HG03196 (cell line): Measurements from ENCODE around the gene YWHAQ.
"Not testable (repeated sequence)": the region's sequence is repeated elsewhere in the genome, so short reads cannot be mapped to it uniquely, and the experiment has no call there.

Experiments
- ATAC-seq: cut with Tn5 transposase; IDR thresholded peaks from one replicate; pipeline ENCODE4 v1.9.1; 2021; ENCODE audit not compliant: unreplicated experiment

The YWHAQ gene

DNA sequence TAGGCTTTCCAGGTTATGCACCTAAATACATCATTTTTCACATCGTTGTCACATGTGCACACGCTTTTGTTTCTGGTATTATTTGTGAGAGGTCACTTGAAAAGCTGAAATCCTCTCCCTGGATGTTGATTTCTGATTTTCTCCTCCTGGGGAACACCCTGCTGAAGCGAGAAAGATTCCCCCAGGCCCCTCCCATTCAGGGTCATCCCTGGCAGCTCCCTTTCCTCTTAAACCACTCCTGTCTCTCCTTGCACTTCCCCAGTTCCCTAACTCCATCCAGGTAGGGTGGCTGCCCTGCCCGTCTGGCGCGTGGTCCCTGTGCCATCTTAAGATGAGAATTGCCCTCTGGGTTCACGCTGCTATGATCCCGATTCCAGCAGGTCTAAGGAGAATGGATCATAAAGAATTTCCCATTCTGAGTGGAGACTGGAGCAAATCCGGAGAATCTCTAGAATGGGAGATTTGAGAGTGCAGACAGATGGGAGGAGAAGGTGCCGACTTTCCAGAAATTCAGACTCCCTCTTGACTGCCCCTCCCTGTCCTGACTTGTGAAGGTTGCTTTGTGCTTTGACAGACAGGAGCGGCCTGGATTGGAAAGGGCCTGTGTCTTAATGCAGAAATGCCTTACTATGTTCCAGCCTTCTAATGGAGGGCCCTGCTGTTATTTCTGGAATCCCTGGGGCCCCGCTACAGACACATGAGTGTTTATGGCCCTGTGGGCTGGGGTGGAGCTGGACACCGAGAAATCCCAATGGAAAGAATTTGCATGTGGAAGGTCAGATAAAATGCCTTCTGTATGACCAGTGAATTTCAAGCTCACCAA lies 1.3 kb upstream of the YWHAQ start:
- no peak for ATAC-seq

DNA sequence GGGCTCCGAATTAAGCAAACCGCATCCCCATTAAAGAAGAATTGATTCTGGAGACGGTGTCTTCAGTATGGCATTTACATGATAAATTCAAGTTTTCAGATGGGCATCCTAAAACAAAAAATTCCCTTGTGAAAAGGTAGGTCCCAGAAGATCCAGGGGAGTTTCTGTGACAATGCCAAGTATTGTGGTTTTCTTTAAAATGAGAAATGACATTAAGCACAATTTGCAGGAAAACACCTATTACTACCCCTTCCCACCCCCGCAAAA lies 689 bp upstream of the YWHAQ start:
- ATAC-seq: no peak

DNA sequence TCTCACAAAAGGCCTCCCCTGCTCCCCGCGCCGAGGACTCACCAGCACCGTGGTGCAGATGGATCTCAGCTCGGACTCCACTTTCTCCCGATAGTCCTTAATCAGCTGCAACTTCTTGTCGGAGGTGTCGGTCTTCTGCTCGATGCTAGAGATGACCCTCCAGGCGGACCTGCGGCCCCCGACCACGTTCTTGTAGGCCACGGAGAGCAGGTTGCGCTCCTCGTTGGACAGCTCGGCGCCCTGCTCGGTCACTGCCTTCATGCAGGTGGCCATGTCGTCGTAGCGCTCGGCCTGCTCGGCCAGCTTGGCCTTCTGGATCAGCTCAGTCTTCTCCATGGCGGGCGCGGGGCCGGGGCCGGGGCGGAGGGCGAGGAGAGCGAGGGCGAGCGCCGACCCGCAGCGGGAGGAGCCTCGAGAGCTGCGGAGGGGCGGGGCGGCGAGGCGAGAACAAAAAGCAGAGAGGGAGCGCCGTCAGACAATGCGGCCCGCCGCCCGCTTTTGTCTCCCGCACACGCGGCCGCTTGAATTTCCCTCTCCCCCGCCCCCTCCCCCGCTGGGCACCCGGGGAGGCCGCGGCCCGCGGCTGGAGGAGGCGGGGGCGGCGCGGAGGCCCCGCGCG lies 571 bp downstream of the YWHAQ start:
- ATAC-seq: peak; percentile 44

DNA sequence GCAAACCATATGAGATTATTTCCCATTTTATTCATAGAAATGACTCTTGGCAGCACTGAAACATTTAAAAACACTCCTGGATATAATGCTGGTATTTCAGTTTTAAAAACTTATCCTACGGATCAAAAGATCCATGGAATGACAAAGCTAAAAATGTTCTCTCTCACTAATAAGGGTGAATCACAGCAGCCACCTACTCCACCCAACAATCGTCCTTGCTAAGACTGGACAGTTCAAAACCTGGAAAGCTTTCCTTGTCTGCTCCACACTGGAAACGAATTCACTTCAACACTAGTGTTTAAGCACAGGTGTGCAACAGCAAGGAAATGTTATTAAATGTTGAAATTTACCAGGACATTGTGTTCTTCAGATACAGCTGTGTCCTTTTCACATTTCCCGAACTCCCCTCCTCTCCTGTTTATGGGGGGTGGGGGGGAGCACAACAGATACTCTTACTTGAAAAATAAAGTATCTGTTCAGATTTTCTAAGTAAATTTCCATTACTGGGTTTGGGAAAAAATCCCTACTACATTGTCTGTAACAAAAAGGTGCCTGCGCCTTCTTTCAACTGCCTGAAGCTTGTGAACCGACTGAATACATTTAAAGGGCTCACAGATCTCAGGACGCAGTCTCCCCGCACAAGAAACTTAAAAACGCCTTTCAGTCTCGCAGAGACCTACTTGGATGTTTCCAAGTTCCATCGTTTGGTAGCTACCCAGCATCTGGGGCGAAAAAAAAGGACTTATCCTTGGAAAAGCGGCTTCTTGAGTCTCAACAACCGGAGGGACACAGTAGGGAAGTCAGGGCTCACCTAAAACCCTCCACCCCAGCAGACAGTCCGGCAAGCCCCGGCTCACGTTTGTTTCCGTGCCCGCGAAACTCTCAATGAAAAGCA lies 1.3 kb downstream of the YWHAQ start:
- ATAC-seq: no peak

DNA sequence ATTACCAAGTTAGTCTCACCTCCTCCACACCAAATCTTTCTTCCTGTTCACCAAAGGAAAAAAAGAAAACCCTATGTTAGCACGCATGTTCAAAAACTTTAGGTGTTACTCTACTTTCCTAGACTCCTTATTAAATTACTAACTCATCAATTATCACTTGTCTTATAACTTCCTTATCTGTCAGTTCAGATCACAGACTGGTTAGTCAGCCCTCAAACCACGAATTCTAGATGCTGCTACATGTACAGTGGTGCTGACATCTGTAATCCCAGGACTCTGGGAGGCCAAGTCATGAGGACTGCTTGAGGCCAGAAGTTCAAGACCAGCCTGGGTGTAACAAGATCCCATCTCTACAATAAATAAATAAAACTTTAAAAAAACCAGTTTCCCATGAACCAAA lies 3.5 kb downstream of the YWHAQ start:
- ATAC-seq: no peak

DNA sequence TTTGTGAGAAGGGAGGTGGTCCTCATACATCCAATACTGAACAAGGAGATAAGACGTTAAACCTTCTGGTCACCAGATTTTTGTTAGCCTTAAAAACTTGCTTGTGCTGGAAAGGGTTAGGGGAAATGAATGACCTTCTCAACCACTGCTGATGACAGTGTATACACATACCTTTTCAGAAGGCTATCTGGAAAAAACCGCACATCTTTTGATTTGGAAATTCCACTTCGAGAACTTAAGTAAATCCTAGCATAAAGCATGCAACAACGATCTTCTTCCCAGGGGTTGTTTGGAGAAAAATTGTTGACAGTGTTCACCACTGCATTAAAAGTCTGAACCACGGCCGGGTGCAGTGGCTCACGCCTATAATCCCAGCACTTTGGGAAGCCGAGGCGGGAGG lies 7.6 kb downstream of the YWHAQ start:
- no peak for ATAC-seq

DNA sequence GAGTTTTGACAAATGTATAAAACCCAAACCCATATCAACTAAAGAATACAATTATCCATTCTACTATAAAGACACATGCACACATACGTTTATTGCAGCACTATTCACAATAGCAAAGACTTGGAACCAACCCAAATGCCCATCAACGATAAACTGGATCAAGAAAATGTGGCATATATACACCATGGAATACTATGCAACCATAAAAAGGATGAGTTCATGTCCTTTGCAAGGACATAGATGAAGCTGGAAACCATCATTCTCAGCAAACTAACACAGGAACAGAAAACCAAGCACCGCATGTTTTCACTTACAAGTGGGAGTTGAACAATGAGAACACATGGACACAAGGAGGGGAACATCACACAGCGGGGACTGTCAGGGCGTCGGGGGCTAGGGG lies 9.1 kb downstream of the YWHAQ start:
- ATAC-seq: not testable (repeated sequence)

DNA sequence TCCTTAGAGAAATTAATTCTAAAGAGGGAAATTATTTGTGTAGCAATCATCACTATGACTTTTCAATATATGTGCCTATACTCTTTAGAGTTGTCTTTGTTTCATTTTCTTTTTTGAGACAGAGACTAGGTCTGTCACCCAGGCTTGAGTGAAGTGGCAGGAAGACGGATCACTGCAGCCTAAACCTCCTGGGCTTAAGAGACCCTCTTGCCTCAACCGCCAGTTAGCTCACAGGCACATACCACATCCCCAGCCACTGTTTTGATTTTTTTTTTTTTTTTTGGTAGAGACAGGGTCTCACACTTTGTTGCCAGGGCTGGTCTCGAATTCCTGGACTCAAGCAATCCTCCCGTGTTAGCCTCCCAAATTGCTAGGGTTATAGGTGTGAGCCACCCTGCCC lies 12.4 kb downstream of the YWHAQ start:
- ATAC-seq: no peak

DNA sequence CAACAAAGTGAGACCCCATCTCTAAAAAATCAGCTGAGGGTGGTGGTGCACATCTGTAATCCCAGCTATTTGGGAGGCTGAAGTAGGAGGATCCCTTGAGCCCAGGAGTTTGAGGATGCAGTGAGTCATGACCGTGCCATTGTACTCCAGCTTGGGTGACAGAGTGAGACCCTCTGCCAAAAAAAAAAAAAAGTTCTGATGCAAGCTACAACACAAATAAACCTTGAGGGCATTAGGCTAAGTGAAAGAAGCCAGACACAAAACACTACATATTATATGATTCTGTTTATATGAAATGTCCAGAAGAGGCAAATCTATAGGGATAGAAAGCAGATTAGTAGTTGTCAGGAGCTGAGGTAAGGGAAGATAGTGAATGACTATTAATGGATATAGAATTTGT lies 13.0 kb downstream of the YWHAQ start:
- ATAC-seq: no peak

DNA sequence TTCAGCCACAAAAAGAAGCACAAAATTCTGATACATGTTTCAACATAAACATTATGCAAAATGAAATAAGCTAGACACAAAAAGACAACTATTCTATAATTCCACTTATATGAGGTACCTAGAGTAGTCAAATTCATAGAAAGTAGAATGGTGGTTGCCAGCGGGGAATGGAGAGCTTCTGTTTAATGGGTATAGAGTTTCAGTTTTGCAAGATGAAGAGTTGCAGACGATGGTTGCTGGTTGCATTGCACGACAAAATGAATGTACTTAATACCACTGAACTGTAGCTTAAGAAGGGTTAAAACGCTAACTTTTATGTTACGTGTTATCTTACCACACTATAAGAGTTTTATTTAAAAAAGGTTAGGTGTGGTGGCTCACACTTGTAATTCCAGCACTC lies 13.5 kb downstream of the YWHAQ start:
- ATAC-seq: no peak

DNA sequence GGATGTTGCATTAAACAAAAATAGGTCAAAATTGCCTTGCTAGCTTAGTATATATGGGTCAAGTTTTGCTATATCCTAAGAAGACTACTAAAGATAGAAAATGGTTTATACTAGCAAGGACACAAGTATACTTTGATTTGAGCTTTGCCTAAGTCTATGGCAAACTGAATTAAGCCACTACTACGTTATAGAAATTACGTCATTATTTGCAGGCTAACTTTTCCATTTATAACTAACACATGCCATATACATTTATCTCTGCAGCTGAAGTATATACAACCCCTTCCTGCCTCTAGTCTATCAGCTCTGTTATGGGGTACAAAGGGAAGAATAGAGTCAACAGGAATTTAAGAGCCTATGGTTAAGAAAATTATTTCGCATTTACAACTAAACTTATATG lies 16.2 kb downstream of the YWHAQ start:
- ATAC-seq: no peak

DNA sequence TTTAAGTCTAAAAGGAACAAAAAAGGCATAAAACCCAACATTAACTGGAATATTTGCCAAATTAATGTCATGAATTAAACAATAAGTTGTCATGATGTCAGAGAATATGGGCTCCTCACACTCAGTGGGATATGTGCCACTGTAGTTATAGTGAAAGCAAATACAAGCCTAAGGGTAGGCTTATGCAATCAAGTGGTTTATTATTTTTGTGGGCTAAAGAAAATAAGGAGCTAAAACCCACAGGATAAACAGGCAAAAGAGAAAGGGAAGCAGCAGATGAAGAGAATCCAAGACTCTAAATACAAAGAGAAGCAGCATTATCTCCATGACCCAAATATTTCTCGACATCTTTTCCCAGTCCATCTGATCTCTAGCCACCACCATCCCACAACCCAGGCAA lies 17.5 kb downstream of the YWHAQ start:
- no peak for ATAC-seq

DNA sequence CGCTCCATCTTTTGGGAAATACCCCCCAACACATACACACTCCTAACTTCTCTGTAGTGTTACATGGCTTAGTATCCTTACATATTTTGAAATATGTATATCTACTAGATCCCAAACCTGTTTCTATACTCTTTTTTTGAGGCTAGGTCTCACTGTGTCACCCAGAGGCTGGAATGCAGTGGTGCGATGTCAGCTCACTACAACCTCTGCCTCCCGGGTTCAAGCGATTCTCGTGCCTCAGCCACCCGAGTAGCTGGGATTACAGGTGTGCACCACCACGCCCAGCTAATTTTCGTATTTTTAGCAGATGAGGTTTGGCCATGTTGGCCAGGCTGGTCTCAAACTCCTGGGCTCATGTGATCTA lies 19.3 kb downstream of the YWHAQ start:
- not testable (repeated sequence) for ATAC-seq

DNA sequence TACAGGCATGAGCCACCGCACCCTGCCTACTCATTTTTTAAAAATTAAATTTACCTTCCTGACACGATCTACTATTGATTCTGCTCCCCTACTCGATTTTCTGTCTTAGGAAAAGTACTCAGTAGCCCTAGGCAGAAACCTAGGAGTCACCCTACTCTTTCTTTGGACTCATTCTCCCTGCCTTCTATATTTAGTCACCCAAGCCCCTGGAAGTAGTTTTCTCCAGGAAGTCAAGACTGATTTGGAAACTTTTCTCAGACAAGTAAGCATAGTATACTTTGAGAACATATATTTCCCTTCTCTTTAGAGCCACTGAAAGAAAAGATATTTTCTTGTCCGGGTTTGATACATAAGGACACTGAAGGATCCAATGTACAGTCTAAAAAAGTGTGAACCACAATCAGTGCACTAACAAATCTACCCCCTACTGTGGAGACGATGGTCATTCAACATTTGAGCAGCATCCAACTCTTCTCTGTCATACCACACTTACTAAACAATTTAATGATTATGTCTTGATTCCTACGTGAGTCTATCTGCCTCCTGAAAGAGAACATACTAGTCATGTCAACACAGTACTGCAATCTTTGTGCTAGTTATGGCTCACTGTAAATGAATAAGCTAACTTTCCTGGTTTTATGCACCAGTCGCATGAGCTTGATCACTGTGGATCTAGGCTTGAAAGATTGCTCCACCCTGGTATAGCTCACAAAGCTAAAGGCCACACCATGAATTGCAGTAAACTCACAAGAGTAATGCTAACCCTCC lies 19.8 kb downstream of the YWHAQ start:
- no peak for ATAC-seq

DNA sequence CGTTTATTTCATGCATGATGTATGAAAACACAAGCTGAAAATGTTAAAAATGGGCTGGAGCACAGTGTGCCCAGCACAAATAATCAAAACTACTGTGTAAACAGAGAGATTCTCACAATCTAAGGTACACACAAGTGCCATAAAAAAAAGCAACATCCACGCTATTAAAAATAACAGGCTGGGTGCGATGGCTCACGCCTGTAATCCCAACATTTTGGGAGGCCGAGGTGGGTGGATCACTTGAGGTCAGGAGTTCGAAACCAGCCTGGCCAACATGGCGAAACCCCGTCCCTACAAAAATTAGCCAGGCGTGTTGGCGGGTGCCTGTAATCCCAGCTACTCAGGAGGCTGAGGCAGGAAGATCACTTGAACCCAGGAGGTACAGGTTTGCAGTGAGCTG lies 22.3 kb downstream of the YWHAQ start:
- ATAC-seq: not testable (repeated sequence)

DNA sequence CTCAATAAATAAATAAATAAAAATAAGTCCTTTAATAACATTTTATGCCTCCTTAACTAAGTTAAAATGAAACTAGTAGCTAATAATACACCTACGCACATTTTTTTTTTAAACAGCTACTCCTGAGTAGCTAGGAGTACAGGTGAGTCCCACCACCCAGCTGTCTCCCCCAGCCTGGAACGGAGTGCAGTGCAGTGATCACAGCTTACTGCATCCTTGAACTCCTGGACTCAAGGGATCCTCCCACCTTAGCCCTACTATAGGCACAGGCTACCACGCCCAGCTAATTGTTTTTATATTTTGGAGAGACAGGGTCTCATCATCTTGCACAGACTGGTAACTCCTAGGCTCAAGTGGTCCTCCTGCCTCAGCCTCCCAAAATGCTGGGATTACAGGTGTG lies 28.4 kb downstream of the YWHAQ start:
- no peak for ATAC-seq

DNA sequence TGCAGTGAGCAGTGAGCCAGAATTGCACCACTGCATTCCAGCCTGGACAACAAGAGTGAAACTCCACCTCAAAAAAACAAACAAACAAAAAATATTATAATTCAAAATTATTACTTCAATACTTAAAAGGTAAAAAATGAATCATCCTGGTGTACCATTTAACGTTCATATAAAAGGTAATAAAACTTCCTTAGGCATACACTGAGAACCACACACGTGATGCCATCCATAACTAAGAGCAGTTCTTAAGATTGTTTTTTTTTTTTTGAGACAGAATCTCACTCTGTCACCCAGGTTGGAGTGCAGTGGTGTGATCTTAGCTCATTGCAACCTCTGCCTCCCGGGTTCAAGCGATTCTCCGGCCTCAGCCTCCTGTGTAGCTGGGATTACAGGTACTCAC lies 29.4 kb downstream of the YWHAQ start:
- no peak for ATAC-seq

DNA sequence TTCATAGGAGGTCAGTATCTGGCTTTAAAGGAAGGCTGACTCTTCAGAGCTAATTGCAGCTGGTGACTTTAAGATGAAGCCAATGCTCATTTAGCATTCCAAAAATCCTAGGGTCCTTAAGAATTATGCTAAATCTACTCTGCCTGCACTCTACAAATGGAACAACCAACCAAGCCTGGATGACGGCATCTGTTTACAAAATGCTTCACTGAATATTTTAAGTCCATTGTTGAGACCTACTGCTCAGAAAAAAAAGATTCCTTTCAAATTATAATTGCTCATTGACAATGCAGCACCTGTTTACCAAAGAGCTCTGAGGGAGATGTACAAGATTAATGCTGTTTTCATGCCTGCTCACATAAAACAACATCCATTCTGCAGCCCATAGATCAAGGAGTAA lies 31.4 kb downstream of the YWHAQ start:
- ATAC-seq: no peak

DNA sequence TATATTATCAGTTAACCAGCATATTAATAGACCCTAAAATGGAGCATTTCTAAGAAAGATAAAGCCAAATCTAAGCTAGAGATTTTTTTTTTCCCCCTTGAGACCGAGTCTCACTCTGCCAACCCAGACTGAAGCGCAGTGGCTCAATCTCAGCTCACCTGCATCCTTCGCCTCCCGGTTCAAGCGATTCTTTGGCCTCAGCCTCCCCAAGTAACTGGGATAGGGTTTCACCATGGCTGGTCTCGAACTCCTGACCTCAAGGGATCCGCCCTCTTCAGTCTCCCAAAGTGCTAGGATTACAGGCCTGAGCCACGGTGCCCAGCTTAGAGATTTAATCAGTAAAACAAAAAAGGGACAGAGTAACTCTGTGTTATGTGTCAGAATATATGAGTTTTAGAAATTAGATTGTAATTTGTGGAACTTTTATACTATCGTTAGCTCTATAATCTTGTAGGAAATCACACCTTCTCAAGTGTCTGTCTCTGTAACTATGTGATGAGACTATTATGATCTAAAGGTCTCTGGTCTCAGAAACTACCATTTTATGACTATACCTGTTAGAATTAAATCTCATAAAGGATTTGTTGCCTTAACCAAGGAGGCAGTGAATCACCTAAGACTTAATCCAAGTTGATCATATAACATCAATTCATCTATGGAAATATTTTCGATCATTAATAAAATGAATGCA lies 34.0 kb downstream of the YWHAQ start:
- no peak for ATAC-seq

DNA sequence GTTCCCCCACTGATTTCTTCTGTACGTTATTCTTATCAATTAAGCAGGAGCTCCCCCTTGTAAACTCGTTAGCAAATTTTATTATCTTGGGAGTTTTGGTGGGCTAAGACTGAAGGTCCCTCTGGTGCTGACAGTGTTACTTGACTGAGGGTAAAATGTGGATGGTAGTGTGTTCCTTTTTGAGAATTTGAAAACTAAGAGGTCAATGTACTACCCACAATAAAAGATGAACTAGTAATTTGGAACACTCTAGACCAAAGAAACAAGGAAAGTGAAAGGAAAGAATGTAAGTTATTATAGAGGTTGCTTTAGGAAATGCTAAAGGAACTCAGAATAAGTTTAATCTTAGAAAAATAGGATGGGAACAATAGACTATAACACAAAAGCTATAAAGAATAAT lies 35.1 kb downstream of the YWHAQ start:
- ATAC-seq: no peak

DNA sequence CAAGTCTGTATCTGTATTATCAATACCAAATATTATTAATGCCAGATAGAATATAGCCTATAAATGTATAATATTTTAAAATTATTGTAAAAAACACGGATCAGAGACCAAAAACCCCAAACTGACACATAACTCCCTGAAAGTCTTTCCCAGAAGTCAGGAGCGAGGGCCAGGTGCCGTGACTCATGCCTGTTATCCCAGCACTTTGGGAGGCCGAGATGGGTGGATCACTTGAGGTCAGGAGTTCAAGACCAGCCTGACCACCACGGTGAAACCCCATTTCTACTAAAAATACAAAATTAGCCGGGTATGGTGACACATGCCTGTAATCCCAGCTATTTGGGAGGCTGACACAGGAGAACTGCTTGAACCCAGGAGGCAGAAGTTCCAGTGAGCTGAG lies 35.5 kb downstream of the YWHAQ start:
- not testable (repeated sequence) for ATAC-seq
